Liver (tissue), 3 donors: ENCODE measurements around the gene AFM.

ENCODE experiments used
- EGR1 ChIP-seq, 2 donors: IDR thresholded peaks; 2 replicates each; pipeline ENCODE4 v1.6.1; 2016 to 2018; ENCODE audit warnings: antibody characterized with exemption in 2 of 2, low read depth in 2 of 2
- GABPA ChIP-seq, 2 donors: IDR thresholded peaks in 1 of 2; conservative IDR thresholded peaks in 1 of 2; 2 replicates each; pipeline ENCODE4 v1.6.1; 2016; ENCODE audit warnings: antibody characterized with exemption in 2 of 2, mild to moderate bottlenecking in 1 of 2, moderate library complexity in 1 of 2
- JUND ChIP-seq, 2 donors: IDR thresholded peaks; 2 replicates each; pipeline ENCODE4 v1.6.1; 2016; ENCODE audit warnings: antibody characterized with exemption in 2 of 2
- RAD21 ChIP-seq, 2 donors: IDR thresholded peaks; 2 replicates each; pipeline ENCODE4 v1.6.1; 2016; ENCODE audit warnings: antibody characterized with exemption in 2 of 2, mild to moderate bottlenecking in 2 of 2
- RXRA ChIP-seq, 2 donors: IDR thresholded peaks; 2 replicates each; pipeline ENCODE4 v1.6.1; 2017 to 2018; ENCODE audit warnings: antibody characterized with exemption in 2 of 2, mild to moderate bottlenecking in 1 of 2
- SP1 ChIP-seq: IDR thresholded peaks from 2 replicates; pipeline ENCODE4 v1.6.1; 2018; ENCODE audit warnings: antibody characterized with exemption, mild to moderate bottlenecking
- TAF1 ChIP-seq: conservative IDR thresholded peaks from 2 replicates; pipeline ENCODE4 v1.6.1; 2016; ENCODE audit warnings: antibody characterized with exemption, mild to moderate bottlenecking
- YY1 ChIP-seq: IDR thresholded peaks from 2 replicates; pipeline ENCODE4 v1.6.1; 2016; ENCODE audit warnings: antibody characterized with exemption, mild to moderate bottlenecking
- TF ChIP-seq, protein P1 (sequence below): fragments of 150-350 bp; IDR thresholded peaks from 2 replicates; pipeline ENCODE4 v1.5.1; 2017; ENCODE audit warnings: improper control_type of control experiment, low read depth, low read length; ENCODE audit not compliant: missing input control
- TF ChIP-seq, protein P2 (sequence below): IDR thresholded peaks from 2 replicates; pipeline ENCODE4 v1.6.1; 2016; ENCODE audit warnings: antibody characterized with exemption
- TF ChIP-seq, protein P3 (sequence below): IDR thresholded peaks from 2 replicates; pipeline ENCODE4 v1.6.1; 2016; ENCODE audit warnings: antibody characterized with exemption
- TF ChIP-seq, protein P4 (sequence below): IDR thresholded peaks from 2 replicates; pipeline ENCODE4 v1.6.1; 2016; ENCODE audit warnings: antibody characterized with exemption
- TF ChIP-seq, protein P5 (sequence below): IDR thresholded peaks from 2 replicates; pipeline ENCODE4 v1.6.1; 2016; ENCODE audit warnings: antibody characterized with exemption, mild to moderate bottlenecking
- donor health status: healthy.
- donor health status: healthy.

DNA sequence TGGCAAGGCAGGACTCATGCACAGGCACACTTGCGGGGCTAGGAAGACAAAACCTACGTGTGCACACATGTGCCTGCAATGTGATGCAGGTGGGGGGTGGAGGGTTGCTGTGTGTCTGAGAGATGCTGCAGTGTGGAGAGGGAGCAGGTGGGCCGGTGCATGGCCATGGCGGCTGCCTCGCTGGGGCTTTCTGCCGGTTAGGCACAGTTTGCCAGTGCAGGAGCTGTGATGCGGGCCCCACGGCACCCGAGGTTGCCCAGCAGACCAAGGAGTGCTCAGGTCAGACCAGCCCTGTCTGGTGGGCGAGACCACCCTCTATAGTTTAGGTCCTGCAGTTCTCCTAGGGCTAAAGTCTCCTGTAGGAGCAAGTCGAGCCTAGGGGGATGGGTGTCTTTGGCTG, 4.4 kb upstream of the AFM start:
- TF ChIP-seq RXRA (IDR thresholded peaks at IDR 0.05): no peak
- TF ChIP-seq, protein P1, sequence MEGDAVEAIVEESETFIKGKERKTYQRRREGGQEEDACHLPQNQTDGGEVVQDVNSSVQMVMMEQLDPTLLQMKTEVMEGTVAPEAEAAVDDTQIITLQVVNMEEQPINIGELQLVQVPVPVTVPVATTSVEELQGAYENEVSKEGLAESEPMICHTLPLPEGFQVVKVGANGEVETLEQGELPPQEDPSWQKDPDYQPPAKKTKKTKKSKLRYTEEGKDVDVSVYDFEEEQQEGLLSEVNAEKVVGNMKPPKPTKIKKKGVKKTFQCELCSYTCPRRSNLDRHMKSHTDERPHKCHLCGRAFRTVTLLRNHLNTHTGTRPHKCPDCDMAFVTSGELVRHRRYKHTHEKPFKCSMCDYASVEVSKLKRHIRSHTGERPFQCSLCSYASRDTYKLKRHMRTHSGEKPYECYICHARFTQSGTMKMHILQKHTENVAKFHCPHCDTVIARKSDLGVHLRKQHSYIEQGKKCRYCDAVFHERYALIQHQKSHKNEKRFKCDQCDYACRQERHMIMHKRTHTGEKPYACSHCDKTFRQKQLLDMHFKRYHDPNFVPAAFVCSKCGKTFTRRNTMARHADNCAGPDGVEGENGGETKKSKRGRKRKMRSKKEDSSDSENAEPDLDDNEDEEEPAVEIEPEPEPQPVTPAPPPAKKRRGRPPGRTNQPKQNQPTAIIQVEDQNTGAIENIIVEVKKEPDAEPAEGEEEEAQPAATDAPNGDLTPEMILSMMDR: no peak
- TF ChIP-seq EGR1 (IDR thresholded peaks at IDR 0.05; ENCODE audit: low read depth in 2 of 2): no peak
- TF ChIP-seq, protein P2, sequence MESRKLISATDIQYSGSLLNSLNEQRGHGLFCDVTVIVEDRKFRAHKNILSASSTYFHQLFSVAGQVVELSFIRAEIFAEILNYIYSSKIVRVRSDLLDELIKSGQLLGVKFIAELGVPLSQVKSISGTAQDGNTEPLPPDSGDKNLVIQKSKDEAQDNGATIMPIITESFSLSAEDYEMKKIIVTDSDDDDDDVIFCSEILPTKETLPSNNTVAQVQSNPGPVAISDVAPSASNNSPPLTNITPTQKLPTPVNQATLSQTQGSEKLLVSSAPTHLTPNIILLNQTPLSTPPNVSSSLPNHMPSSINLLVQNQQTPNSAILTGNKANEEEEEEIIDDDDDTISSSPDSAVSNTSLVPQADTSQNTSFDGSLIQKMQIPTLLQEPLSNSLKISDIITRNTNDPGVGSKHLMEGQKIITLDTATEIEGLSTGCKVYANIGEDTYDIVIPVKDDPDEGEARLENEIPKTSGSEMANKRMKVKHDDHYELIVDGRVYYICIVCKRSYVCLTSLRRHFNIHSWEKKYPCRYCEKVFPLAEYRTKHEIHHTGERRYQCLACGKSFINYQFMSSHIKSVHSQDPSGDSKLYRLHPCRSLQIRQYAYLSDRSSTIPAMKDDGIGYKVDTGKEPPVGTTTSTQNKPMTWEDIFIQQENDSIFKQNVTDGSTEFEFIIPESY: no peak
- TF ChIP-seq SP1: no peak
- TF ChIP-seq RAD21 (IDR thresholded peaks at IDR 0.05): no peak
- TF ChIP-seq, protein P3, sequence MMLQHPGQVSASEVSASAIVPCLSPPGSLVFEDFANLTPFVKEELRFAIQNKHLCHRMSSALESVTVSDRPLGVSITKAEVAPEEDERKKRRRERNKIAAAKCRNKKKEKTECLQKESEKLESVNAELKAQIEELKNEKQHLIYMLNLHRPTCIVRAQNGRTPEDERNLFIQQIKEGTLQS: no peak
- TF ChIP-seq GABPA (IDR thresholded peaks at IDR 0.05 in 1 of 2, conservative IDR thresholded peaks at IDR 0.05 in 1 of 2): no peak
- TF ChIP-seq JUND (IDR thresholded peaks at IDR 0.05): no peak
- TF ChIP-seq TAF1: no peak
- TF ChIP-seq, protein P4, sequence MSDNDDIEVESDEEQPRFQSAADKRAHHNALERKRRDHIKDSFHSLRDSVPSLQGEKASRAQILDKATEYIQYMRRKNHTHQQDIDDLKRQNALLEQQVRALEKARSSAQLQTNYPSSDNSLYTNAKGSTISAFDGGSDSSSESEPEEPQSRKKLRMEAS: no peak
- TF ChIP-seq, protein P5, sequence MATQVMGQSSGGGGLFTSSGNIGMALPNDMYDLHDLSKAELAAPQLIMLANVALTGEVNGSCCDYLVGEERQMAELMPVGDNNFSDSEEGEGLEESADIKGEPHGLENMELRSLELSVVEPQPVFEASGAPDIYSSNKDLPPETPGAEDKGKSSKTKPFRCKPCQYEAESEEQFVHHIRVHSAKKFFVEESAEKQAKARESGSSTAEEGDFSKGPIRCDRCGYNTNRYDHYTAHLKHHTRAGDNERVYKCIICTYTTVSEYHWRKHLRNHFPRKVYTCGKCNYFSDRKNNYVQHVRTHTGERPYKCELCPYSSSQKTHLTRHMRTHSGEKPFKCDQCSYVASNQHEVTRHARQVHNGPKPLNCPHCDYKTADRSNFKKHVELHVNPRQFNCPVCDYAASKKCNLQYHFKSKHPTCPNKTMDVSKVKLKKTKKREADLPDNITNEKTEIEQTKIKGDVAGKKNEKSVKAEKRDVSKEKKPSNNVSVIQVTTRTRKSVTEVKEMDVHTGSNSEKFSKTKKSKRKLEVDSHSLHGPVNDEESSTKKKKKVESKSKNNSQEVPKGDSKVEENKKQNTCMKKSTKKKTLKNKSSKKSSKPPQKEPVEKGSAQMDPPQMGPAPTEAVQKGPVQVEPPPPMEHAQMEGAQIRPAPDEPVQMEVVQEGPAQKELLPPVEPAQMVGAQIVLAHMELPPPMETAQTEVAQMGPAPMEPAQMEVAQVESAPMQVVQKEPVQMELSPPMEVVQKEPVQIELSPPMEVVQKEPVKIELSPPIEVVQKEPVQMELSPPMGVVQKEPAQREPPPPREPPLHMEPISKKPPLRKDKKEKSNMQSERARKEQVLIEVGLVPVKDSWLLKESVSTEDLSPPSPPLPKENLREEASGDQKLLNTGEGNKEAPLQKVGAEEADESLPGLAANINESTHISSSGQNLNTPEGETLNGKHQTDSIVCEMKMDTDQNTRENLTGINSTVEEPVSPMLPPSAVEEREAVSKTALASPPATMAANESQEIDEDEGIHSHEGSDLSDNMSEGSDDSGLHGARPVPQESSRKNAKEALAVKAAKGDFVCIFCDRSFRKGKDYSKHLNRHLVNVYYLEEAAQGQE: no peak
- TF ChIP-seq YY1: no peak
